GM08714 (cell line): ENCODE results near the gene PLEKHH2.
"Not testable (repeated sequence)": the region's sequence is repeated elsewhere in the genome, so short reads cannot be mapped to it uniquely, and the experiment has no call there.

Experiments
- H3K4me3 ChIP-seq: fragments of 200-500 bp; sonication (Bioruptor generic); 2 replicates; pipeline ENCODE4 v1.5.1; 2014; ENCODE audit warnings: mild to moderate bottlenecking, low read length, inconsistent platforms
- ZNF274 ChIP-seq: IDR thresholded peaks from 2 replicates; pipeline ENCODE4 v1.6.1; 2012; ENCODE audit warnings: mild to moderate bottlenecking, low read depth, low read length

PLEKHH2 gene

GRCh38 chr2:43619511-43619910 is 17.5 kb upstream of the PLEKHH2 start:
- no peak for TF ChIP-seq ZNF274

GRCh38 chr2:43622931-43623451 is 14.1 kb upstream of the PLEKHH2 start:
- no peak for TF ChIP-seq ZNF274
- no peak overlapping the region for H3K4me3 ChIP-seq

More at GRCh38 chr2:43619511-43619910, 17.5 kb upstream of the PLEKHH2 start:
- H3K4me3 ChIP-seq: no peak overlapping the region

- no peak overlapping the region for H3K4me3 ChIP-seq
- TF ChIP-seq ZNF274: no peak
These were observed 5.3 kb upstream of the PLEKHH2 start for GRCh38 chr2:43631618-43632317.

- H3K4me3 ChIP-seq: no peak overlapping the region; the same call in 1 of the 2 replicates
- no peak for TF ChIP-seq ZNF274
These were observed 2.3 kb upstream of the PLEKHH2 start for GRCh38 chr2:43634604-43635306.

GRCh38 chr2:43636153-43636552 is 907 bp upstream of the PLEKHH2 start:
- not testable (repeated sequence) for H3K4me3 ChIP-seq

- TF ChIP-seq ZNF274: no peak
- peak overlapping the region; percentile 58; the same call in 1 of the 2 replicates for H3K4me3 ChIP-seq
These were observed 439 bp upstream of the PLEKHH2 start for GRCh38 chr2:43636621-43637020.

- no peak overlapping the region for H3K4me3 ChIP-seq
These were observed 5.3 kb downstream of the PLEKHH2 start for GRCh38 chr2:43642363-43642762.

GRCh38 chr2:43643680-43644079 is 6.6 kb downstream of the PLEKHH2 start:
- no peak overlapping the region for H3K4me3 ChIP-seq
- TF ChIP-seq ZNF274: no peak

More at GRCh38 chr2:43642363-43642762, 5.3 kb downstream of the PLEKHH2 start:
- no peak for TF ChIP-seq ZNF274

- no peak overlapping the region for H3K4me3 ChIP-seq
These were observed 12.1 kb downstream of the PLEKHH2 start for GRCh38 chr2:43648994-43649701.

GRCh38 chr2:43653506-43653905 is 16.4 kb downstream of the PLEKHH2 start:
- TF ChIP-seq ZNF274: no peak
- no peak overlapping the region for H3K4me3 ChIP-seq

More at GRCh38 chr2:43648994-43649701, 12.1 kb downstream of the PLEKHH2 start:
- no peak for TF ChIP-seq ZNF274

- no peak for TF ChIP-seq ZNF274
- H3K4me3 ChIP-seq: no peak overlapping the region
These were observed 20.2 kb downstream of the PLEKHH2 start for GRCh38 chr2:43657241-43657640.

GRCh38 chr2:43675646-43676321 is 38.7 kb downstream of the PLEKHH2 start:
- TF ChIP-seq ZNF274: no peak
- peak overlapping the region; percentile 80 for H3K4me3 ChIP-seq

- H3K4me3 ChIP-seq: peak within 1 kb of the TSS; percentile 80
- TF ChIP-seq ZNF274: no peak
These were observed 39.4 kb downstream of the PLEKHH2 start, which contains the start of gene C1GALT1C1L for GRCh38 chr2:43676322-43677050. C1GALT1C1L (minus strand) TSS chr2:43676429; CDS start chr2:43676322, 107 bp downstream.

- not testable (repeated sequence) for H3K4me3 ChIP-seq
These were observed 40.7 kb downstream of the PLEKHH2 start for GRCh38 chr2:43677783-43678182.
